ENCODE measurements around the gene B3GAT1.
A peak's percentile ranks its signal among the peaks of the same experiment; 100 is the strongest.
"Not testable (repeated sequence)": the region's sequence is repeated elsewhere in the genome, so short reads cannot be mapped to it uniquely, and the experiment has no call there.

B3GAT1 gene

DNA sequence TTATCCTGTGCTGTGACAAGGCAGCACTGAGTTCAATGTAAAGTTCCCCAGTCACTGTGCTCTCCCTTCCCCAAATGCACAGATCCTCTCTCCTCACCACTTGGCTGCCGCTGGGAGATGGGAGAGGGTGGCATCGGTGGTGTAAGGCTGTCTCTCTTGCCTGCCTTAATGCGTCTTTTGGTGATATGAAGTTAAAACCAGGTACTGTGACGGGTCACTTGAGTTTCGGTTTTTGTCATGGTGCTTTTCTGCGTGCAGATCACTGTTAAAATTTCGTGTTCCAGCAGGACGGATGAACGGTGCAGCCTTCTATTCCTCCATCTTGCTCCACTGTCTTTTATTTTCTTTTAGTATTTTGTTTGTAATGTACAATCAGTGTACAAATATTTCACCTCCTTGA lies 61.7 kb downstream of the B3GAT1 start:
- DNase-seq, result no peak

DNA sequence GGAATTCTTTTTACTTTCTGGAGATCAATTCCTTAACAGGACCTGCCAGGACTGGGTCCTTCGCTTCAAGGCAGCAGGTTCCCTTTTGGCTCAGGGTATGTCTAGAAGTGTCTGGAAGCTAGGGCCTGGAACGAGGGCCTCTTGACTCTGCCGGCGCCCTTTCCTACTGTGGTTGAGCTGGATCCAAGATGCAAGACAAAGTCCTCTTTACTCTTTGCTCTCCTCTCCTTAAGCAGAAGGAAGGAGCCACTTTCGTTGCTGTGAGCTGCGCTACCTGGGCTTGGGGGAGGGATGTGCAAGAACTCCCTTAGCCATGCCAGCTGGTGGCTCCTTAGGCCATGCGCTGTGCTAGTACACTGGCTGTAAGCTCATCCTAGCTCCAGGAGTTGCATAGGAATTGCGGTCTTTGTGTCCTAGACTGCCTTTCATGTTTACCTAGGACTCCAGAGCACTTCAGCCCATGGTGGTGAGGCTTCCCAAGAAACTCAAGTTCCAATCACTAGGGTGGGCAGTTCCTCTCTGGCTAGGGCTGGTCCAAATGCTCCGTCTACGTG lies 62.2 kb downstream of the B3GAT1 start:
- no peak for DNase-seq

DNA sequence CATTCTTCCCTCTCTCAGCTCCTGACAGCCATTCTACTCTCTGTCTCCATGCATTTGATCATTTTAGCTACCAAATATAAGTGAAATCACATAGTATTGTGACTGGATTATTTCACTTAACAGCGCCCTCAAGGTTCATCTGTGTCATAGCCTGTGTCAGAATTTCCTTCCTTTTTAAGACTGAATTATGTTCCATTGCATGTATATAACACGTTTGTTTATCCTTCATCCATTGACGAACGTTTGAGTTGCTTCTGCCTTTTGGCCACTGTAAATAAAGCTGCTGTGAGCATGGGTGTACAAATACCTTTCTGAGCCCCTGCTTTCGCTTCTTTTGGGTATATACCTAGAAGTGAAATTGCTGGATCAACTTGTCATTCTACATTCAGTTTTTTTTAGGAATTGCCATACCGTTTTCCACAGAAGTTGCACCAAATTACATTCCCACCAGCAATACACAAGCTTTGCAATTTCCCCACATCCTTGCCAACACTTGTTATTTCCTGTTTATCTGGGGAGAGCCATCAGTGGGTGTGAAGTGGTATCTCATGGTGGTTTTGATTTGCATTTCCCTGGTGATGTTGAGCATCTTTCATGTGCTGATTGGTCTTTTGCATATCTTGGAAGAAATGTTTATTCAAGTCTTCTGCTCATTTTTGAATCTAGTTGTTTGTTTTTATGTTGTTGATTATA lies 62.8 kb downstream of the B3GAT1 start:
- no peak for DNase-seq

DNA sequence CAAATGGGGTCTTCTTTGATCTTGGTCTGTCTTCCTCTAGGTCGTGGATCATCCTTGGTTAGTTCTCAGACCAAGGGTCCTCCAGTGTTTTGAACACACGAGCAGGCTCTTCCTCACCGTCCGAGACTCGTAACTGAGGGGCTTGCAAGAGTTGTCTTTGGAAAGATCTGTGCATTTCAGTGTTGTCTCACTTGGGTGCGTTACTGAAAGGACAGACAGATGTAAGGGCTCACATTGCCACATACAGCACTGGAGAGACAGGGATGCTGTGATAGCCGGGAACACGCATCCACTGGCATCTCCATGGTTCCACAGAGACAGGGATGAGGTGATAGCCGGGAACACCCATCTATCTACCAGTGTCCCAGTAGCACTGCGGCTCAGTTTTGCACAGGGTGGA lies 64.6 kb downstream of the B3GAT1 start:
- DNase-seq, result no peak

DNA sequence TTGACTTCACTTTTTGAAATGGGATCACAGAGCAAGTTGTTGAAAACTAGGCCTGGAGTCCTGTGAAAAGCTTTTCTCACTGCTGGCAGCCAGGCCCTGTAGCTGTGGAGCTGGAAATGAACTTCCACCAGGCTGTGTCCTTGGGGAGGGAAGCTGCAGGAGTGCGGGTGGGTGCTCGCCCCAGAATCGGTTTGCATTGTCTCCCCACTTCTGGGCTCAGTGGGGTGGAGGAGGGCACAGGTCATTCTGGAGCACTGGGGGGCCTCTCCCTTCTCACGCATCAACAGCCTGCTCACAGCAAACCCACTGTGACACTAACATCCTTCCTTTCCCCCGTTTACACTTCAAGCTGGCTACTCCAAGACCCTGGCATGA lies 65.1 kb downstream of the B3GAT1 start:
- no peak for DNase-seq

DNA sequence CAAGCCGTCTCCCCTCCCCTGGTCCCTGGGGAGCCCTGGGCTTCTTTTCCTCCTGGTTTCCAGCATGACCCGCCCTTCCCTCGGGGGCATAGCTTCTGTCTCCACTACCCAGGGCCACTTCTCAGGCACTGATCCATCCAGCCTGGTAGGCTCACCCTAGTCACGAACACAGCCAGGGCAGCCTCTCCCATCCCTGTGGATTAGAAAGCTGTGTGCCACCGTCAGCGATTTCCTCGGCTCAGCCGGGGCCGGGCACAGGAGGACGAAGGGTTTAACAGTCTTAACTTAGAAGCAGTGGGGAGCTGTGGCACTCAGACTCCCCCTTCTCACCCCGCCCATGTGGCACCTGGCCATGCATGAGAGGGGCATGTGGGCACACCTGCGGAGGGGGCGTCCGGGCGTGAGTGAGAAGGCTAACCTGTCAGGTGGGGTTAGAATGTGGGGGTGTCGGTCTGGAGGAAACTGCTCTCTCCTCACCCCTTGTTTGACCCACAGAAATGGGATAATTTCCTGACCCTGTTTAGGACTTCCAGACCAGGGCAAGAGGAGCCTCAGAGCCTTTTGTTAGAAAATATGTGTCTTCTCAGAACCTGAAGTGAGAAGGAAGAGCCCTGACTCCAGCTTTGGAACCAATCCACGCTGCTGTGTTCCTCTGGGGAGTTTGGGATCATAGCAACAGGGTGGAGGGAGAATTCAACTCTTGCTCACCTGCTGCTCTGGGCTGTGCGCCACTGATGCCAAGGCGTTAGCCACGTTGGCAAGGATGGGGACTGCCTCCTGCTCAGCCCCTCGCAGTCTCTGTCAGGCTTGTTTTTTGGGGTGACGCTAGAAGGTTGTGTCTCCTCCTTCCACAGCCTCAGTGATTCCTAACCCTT lies 65.7 kb downstream of the B3GAT1 start:
- peak in 1 of 2 experiments; percentile 30 for DNase-seq

DNA sequence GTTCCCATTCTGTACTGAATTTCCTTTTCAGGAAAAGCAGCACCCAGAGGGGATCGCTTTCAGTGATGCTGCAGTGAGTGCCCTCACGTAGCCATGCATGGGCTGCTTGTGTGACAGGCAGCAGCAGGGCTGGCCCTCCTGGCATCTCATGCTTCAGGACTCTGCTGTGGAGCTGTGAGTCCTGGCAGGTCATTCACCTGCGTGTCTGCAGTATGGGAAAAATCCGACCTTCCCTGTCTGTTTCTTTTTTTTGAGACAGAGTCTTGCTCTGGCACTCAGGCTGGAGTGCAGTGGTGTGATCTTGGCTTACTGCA lies 66.8 kb downstream of the B3GAT1 start:
- no peak for DNase-seq

DNA sequence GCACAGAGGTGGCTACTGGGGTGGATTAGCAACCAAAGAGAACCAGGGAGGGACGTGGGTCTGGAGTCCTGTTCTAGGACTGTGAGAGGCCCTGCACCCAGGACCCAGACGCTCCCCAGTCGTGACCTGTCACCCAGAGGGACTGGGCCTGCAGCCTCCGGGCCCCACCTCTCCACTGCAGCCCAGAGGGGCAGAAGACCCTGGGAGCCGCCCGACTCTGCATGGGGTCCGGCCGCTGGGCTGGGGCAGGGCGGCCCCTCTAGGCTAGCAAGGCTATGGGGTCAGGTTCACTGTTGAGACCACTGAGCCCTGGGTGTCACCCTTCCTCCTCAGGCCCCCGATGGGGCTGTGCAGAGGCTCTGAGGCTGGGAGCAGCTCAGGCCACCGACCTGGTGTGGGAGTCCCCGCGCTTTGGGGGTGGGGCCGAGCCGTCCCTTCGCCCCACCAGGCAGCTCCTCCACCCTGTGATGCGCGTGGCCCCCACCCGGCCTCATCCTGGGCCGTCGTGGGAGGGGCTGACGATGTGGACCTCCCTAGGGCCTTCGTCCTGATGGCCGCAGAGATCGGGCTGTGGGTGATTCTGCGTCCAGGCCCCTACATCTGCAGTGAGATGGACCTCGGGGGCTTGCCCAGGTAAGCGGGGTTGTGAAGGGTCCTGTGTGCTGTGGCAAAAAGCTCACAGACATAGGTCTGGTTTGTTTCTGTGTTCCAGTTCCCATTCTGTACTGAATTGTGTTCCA lies 67.4 kb downstream of the B3GAT1 start:
- not testable (repeated sequence) for DNase-seq

DNA sequence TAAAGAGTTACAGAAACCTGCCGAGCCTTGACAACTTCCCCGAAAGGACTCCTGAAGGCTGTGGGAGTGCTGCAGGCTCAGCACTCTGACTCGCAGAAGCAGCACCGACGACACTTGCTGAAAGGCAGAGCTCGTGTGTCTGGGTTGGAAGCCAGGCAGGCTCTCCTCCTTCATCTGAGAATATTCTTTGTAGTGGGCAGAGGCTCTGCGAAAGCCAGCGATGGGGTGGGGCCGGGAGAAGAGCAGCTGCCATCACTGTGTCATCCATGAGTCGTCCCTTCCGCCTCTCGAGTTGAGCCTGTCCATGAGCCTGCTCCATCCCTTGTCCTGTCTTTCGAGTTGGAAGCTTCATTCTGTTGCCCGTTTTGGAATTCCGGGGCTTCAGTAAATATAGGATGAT lies 68.4 kb downstream of the B3GAT1 start:
- DNase-seq, result no peak

DNA sequence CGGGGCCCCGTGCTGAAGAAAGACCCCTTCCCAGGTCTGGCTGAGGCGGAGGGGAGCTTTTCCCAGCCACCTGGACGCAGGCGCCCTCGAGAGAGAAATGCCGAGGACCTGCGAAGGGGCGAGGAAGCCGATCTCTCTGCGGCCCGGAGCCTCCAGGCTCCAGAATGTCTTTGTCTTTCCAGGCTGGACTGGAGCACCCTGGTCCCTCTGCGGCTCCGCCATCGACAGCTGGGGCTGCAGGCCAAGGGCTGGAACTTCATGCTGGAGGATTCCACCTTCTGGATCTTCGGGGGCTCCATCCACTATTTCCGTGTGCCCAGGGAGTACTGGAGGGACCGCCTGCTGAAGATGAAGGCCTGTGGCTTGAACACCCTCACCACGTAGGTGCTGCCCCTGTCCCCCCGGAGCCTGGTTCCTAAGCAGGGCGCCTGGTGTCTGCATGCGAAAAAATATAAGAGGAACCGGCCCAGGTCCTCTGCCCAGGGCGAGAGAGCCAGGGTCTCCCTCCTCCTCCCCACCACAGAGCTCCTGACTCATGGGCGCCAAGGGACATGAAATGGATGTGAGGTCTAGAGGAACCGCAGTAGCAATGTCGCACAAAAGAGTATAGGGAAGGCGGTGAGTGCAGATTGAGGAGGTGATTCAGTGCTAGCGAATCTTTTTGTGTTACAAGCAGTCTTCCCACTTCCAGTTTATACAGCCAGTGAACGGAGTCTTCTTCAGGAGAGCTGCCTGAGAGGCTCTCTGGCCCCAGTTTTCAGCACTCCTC lies 69.3 kb downstream of the B3GAT1 start:
- DNase-seq, result no peak

DNA sequence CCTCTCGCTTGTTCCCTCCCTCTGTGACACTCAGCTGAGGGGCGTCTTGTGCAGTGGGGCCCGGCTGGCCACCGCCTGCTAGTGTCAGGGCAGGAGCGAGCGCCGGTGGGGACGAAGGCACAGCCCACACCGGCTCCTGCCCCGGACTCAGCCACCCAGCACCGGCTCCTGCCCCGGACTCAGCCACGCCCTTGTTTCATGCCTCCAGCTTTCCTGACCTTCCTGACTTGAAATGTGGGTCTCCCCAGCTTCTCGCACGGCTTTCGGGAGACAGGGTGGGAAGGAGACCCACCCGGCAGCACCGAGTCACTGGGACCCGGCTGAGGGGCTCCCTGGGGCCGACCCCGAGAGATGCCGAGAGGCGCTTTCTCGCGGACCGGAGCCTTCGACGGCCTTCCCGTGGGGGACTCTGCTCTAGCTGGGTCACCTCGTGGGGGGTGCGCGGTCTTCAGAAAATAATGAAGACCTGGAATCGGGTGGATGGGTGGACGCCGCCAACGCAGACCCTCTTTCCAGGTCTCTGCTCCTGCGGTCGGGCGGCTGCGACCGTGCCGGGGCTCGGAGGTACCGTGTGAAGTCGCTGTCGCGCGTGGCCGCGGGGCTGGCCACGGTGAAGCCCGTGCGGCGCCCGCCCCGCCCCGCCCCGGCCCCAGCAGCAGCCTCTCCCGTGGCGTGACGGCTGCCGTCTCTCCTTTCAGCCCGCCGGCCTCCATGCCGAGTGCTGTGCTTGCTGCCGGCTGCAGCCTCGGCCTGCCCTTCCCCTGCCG lies 70.1 kb downstream of the B3GAT1 start:
- DNase-seq, result no peak

DNA sequence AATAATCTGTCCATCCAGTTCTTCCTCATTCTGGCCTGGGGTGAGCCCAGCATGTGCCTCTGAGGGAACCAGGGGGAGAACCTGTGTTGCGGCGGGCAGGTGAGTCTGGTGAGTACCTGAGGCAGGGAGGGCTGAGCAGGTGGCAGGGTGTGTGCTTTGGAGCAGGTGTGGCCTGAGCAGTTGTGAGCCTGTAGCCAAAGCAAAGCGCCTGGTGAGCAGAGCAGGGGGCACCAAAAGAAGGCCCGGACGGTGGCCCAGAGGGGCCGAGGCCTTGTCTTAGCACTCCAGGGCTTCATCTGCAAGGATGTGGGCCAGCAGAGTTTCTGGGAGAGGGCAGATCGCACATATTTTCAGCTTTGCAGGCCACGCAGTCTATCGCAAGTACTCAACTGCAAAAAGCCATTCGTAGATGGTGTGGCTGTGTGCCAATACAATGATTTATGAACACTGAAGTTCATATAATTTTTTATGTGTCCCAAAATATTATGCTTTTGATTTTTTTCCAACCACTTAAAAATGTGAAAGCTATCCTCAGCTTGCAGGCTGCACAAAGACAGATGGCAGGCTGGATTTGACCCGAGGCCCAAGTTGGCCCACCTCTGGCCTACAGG lies 71.6 kb downstream of the B3GAT1 start:
- no peak for DNase-seq

DNA sequence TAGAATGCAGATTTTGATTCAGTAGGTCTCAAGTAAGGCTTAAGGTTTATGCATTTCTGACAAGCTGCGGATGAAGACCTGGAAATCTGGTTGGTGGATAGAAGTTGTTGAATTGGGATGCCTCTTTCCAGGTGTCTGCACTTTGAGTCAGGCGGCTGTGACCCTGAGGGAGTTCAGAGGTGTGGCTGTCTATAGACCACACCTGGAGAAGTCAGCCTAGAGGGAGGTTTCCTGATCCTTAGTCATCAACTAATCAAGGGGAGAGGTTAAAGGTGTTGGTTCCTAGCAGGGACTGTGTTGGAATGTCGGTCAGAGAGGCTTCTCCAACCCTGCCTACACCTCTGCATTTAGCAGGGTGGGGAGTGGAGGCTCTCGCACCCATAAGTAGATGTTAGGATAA lies 72.3 kb downstream of the B3GAT1 start:
- DNase-seq, result no peak

DNA sequence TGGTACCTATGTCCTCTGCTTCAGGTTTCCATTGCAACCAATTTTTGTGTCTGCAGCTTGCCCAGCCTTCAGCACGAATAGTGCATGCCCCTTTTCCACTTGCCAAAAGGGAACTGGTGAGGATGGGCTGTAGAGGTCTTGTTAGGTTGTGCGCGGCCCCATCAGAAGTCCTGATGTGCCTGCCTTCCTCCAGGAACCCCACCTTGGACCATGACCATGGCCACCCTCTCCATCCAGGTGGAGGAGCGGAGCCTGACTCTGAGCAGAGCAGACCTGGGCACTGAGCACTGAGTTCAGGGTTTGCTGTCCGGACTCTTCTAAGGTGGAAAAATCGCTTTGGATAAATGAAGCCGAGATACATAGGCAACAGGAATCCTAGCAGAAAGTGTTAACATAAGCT lies 73.4 kb downstream of the B3GAT1 start:
- no peak for DNase-seq

DNA sequence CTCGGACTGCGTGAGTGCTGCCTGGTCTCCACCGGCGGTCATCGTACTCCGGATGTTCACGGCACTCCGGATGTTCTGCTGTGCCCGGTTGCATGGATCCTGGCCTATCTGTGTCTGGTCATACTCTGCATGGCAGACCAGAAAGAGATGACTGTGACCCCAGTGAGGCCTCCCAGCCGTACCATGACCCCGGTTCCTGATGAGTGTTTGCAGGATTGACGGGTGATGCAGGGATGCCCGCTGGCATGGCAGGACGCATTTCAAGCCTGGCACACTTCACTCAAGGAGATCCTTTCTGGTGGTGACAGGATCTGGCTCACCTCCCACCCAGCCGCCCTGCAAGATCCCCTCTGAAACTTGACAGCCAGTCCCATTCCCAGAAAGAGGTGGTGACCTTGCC lies 74.0 kb downstream of the B3GAT1 start:
- DNase-seq, result no peak

DNA sequence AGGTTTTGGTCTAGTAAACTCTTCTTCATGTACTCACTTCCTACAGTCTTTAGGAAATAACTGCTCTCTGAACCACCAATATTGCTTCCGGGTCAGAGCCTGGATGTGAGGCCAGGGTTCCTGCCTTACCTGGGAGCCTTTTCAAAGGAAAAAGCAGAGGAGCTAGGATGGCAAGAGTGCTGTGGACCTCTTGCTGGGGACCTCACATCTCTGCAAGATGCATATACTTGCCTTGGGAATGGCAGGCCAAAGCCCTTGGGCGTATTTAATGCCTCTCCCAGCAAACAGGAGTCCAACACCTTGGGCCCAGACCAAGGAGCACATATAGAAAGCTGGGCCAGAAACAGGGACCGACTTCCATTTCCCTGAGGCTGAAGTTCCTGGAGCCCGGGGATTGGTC lies 75.0 kb downstream of the B3GAT1 start:
- DNase-seq, result no peak

DNA sequence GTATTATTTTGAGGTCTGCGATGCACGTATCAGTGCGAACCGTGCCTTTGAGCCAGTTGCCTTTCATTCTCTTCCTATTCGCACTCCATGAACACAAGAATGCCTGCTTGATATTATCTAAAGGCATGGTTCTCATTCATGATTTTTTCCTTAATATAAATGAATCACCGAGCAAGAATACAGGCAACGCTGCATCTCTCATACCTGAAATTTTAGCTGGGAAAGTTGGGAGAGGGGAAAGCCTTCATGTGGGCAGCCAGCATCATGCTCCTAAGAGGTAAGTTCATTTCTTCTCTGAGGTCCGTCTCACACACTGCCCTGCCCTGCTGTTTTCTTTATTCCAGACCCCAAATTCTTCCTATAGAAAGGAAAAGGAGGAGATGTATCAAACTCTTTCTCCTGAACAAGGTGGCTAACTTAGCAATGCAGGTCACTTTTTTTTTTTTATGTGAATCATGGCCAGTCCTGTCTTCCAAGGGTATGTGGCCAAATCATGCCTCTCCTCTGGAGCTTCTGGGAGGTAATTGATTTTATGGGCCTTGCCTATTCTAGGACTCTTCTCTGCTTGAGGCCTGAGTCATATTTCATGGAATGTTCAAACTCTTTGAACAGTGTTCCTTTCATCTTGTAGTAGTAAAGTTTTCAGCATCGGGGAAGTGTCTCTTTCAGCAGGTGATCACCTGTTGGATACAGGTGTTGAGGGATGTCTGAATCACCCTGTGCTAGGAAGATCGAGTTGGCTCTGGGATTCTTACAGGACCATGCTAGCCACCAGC lies 77.1 kb downstream of the B3GAT1 start:
- DNase-seq, result no peak

DNA sequence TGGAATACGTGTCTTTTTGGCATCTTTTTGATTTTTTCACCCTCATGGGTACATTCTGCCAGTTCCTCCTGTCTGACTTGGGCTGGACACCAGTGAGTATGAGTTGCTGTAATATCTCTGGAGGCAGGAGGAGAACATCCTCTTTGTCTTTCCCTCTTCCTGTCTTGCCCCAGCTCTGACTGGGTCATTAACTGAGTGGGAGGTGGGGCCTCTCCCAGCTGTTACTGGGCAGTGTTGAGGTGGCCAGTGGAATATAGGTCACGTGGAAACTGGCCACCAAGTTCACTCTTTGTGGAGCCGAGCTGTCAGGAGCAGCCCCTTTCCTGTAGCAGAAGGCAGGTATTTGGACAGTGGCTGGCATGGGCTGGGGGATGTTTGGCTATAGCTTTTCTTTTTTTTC lies 78.1 kb downstream of the B3GAT1 start:
- DNase-seq, result no peak

DNA sequence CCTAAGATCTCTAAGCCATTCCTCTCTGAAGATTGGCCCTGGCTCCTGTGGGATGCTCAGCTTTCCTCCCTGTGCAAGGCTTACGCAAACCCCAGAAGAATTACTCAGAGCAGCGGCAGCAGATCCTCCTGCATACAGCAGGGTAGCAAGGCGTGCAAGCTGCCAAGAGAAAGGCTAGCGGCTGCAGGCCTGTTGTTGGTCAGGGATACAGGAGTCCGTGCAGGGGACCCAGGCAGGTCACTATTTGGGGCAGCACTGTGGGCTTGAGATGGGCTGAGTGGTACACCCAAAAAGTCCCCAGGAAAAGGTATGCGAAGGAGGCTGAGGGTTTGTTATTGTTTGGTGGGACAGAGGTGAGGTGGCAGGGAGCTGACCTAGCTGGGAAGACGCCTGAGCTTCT lies 78.7 kb downstream of the B3GAT1 start:
- DNase-seq, result no peak

DNA sequence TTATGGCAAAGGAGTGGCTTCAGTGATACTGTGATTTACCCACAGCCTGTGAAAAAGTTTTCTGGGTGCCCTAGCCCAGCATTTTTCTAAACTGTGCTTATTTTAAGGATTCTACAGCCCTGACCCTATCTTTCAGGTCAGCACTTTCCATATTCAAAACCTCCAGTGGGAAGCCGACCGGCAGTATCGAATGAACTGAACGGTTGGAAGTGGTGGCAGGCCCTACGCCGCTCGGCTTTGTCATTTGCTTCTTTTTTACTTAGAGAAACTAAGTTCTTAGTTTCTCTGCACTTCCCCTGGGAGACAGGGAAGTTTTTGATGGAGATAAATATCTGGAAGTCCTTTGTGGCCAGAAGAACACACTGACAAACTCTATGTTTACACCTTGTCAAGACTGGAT lies 79.3 kb downstream of the B3GAT1 start:
- no peak for DNase-seq

DNA sequence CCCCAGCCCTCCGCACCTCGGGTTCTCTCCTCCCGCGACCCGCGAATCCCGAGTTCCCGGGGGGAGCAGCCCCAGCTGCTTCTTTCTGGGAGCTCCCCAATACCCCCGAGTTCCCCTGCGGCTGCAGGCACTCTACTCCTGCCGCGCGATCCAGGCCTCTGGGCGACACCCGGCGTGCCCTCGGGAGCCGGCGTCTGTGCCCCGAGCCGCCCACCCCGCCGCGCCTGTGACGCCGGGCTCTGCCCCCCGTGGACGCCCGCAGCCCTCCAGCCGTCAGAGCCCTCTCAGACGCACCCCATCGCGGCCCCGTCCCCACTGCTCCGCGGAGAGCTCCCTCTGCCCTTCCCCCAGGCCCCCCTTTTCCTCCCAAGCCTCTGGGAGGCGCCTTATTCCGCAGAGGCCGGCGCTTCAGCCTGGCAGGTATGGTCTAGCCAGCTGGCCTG lies 79.8 kb downstream of the B3GAT1 start:
- peak; percentile 24 to 28 for DNase-seq
